ENCODE data around the gene TMEM130.

Gene TMEM130

DNA sequence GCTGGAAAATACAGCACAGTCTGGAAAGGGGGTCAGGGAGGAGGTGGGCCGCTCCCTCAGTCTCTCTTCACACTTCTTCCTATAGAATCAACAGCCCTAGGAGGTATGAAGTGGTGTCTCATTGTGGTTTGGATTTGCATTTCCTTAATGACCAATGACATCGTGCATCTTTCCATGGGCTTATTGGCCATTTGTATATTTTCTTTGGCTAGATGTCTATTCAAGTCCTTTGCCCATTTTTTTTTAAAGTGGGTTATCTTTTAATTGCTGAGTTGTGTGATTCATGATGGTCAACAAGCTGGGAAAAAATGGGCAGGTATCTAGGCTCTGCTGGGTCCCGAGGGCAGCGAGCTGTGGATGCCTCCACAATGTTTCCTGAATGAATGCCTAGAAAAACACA is 29.1 kb downstream of the TMEM130 start:
- DNase-seq = no peak

GRCh38 chr7:98840096-98840495 is 29.7 kb downstream of the TMEM130 start:
- DNase-seq = no peak

- DNase-seq = no peak
Measured at GRCh38 chr7:98837630-98837972, 32.2 kb downstream of the TMEM130 start.

DNA sequence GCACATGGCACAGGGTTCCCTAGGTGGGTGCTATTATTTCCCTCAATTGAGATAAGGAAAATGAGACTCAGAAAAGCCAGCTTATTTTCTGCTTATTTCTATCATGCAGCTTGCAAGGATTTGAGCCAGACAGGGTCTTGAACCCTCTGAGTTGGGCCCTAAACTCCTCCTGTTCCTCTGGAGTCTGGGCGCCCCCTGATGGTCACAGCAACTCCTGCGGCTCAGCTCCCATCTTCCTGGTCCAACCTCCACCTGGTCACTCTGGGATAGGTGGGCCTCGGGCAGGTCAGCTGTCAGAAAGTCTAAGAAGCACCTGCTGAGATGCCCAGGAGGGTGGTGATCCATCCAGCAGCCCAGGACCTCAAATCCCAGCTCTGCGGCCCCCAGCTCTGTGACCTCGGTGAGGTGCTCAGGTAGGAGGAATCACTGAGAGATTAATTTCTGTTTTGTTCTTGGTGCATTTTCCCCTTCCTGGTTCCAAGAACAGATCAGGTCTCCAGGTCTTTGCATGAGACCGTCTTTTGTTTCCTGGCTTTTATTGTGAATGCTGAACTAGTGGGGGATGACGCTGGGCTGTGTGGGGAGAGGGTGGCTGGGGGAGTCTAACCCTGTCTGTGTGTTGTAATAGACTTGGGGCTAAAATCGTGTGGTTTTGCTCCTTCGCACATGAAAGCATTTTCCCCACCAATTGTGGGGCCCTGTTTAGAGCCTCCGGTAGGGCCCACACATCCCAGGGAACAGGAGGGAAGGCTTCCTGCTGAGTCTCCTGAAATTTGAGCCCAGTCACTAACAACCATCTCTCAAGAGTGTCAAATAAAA is 32.8 kb downstream of the TMEM130 start:
- peak; percentile 7 for DNase-seq

- no peak for DNase-seq
Measured at GRCh38 chr7:98834949-98835348, 34.9 kb downstream of the TMEM130 start.

DNA sequence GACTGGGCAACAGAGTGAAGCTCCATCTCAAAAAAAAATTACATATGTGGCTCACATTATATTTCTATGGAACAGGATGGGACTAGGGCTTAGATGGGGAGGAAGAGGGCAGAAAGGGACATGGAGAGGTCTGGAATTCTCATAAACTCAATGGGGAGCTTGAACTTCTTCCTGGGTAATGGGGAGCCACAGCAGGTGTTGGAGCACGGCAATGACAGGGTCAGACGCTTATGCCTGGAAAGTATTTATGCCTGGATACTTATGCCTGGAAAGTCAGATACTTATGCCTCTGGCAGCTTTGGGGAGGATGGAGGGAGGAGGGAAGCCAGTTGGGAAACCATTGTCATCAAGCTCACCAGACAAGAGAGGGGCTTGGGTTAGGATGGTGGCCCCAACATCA is 36.8 kb downstream of the TMEM130 start:
- DNase-seq = no peak

DNA sequence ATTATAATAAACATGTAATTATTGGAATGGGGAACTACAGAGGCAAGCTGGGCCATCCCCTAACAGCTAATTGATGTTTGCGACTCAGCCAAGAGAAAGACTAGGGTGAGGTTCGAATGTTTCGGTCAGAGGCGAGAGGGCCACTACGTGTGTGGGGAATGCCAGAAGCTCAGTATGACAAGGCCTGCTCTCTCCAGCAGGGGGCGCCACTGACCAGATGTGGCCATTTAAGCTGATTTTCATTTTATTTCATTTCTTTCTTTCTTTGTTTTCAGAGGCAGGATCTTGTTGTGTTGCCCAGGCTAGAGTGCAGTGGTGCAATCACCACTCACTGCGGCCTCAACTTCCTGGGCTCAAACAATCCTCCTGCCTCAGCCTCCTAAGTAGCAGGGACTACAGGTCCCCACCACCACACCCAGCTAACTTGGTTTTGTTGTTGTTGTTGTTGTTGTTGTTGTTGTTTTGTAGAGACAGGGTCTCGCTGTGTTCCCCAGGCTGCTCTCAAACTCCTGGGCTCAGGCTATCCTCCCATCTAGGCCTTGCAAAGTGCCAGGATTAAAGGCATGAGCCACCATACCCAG is 38.1 kb downstream of the TMEM130 start:
- DNase-seq = peak; percentile 38

GRCh38 chr7:98830972-98831548 is 38.8 kb downstream of the TMEM130 start:
- DNase-seq = no peak

GRCh38 chr7:98828368-98828767 is 41.4 kb downstream of the TMEM130 start:
- no peak for DNase-seq

DNA sequence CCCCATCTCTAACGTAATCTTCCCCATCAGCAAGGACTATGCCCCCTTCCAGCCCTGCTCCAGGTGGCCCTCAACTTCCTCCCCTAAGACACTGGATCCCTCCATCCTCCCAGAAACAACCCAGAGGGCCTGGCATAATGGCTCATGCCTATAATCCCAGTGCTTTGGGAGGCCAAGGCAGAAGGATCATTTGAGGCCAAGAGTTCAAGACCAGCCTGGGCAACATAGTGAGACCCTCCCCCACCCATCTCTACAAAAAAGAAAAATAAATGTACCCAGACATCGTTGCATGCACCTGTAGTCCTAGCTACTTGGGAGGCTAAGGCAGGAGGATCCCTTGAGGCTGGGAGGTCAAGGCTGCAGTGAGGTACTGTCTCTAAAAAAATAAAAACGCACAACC is 42.6 kb downstream of the TMEM130 start:
- DNase-seq = no peak

- DNase-seq = no peak
Measured at GRCh38 chr7:98826811-98827231, 43.0 kb downstream of the TMEM130 start.

GRCh38 chr7:98826387-98826786 is 43.4 kb downstream of the TMEM130 start:
- no peak for DNase-seq

DNA sequence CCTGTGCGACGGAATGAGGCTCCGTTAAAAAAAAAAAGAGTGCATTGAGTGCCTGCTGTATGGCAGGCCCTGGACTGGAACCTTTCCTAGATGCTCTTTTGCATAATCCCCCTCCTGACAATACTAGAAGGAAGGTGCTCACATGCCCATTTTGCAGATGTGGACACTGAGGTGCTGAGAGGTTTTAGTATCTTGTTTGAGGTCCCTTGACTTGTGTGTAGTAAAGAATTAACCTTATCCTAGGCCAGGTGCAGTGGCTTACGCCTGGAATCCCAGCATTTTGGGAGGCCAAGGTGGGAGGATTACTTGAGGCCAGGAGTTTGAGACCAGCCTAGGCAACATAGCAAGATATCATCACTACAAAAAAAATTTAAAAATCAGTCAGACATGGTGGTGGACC is 46.6 kb downstream of the TMEM130 start:
- no peak for DNase-seq

DNA sequence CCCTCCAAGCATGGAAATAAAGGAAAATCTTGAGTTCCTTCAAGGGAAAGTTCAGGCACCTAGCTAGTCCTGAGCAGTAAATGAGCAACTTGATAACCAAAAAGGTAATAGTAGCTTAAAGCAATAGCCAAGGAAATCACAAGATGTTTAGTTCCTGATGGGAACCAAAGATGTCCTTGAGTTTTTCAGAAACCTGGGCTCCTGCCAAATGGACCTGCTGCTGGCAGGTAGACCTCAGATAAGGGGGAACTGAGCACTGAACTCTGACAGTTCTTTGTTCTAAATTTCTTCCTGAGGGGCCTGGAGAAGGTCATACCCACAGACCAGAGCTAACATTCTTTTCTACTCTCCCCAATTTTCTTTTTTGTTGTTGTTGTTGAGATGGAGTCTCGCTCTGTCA is 48.5 kb downstream of the TMEM130 start:
- no peak for DNase-seq

GRCh38 chr7:98816967-98817710 is 52.7 kb downstream of the TMEM130 start:
- no peak for DNase-seq

DNA sequence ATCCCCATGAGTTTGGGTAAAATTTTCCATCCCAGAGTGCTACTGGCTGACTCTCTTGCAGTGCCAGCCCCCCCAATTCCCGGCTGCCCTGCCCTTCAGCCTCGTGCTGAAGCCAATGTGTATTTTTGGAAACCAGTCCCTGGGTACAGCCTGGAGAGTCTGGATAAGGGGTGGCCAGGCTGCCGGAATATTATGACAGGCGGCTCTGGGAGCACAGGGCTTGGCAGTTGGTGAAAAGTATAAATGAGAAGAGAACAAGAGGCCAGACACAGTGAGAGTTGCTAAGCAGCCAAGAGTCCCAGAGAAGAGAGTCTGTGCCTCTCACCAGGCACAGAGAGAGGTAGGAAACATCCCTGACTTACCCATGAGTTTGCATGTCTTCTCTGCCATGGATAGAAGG is 53.6 kb downstream of the TMEM130 start:
- DNase-seq = no peak

- DNase-seq = no peak
Measured at GRCh38 chr7:98815313-98815712, 54.5 kb downstream of the TMEM130 start.

- no peak for DNase-seq
Measured at GRCh38 chr7:98811299-98811698, 58.5 kb downstream of the TMEM130 start.

GRCh38 chr7:98810153-98810802 is 59.5 kb downstream of the TMEM130 start:
- DNase-seq = no peak

GRCh38 chr7:98808751-98809460 is 60.9 kb downstream of the TMEM130 start:
- no peak for DNase-seq

GRCh38 chr7:98807068-98808048 is 62.5 kb downstream of the TMEM130 start:
- DNase-seq = no peak

Measured in stimulated activated CD4-positive, alpha-beta T cell treated with anti-CD3 and anti-CD28 coated beads, Interleukin-4, amount 100 ng/mL, for 24 hours (primary cell).